IMR-90 (cell line): ENCODE data around the gene PUM2. TPM values are rescaled to one million over a fixed set of nuclear protein-coding genes. Genes with fewer than 3 reads are reported as not detected.

Source experiments
- ATAC-seq: fragments of 200-7000 bp; cut with Tn5 transposase; 2 replicates; pipeline ENCODE4 v1.9.1; 2020; ENCODE audit warnings: low read depth, mild to moderate bottlenecking, moderate library complexity
- BruUV-seq: library from RNA; stranded (reverse); fragments of 400-500 nt; replicated peaks from 2 replicates; lab custom pipeline; 2021; lab: Mats Ljungman, UMichigan
- CTCF ChIA-PET: fragments of 300-600 bp; formaldehyde crosslinking; extraction: SDS; loops from one replicate; lab custom pipeline; 2021; ENCODE audit warnings: antibody characterized with exemption; lab: Yijun Ruan, JAX
- POLR2A ChIA-PET: fragments of 300-600 bp; sonication (Branson Sonifier 250); formaldehyde crosslinking; loops from one replicate; lab custom pipeline; 2022; ENCODE audit warnings: antibody characterized with exemption; ENCODE audit not compliant: unreplicated experiment; lab: Charles Lee
- DNase-seq: peaks from one replicate; pipeline ENCODE4 v3.0.0; 2013
- H2AFZ ChIP-seq: replicated peaks from 2 replicates; pipeline ENCODE3; 2013; ENCODE audit warnings: low read length, mild to moderate bottlenecking; ENCODE audit not compliant: poor library complexity
- H2AK5ac ChIP-seq: 2 replicates; pipeline ENCODE4 v1.6.1; 2013; ENCODE audit warnings: low read depth, low read length, inconsistent platforms
- H2AK9ac ChIP-seq: replicated peaks from 2 replicates; pipeline ENCODE3; 2013; ENCODE audit warnings: mild to moderate bottlenecking, low read depth, low read length, moderate library complexity; ENCODE audit not compliant: poor library complexity
- H2BK120ac ChIP-seq: 2 replicates; pipeline ENCODE4 v1.6.1; 2013; ENCODE audit warnings: low read depth, low read length, inconsistent platforms
- H2BK15ac ChIP-seq: 3 replicates; pipeline ENCODE4 v1.6.1; 2013; ENCODE audit warnings: low read depth, low read length, inconsistent platforms
- H2BK20ac ChIP-seq: 2 replicates; pipeline ENCODE4 v1.6.1; 2013; ENCODE audit warnings: low read depth, mild to moderate bottlenecking, inconsistent platforms, low read length, moderate library complexity
- H2BK5ac ChIP-seq: 2 replicates; pipeline ENCODE4 v1.6.1; 2013; ENCODE audit warnings: mild to moderate bottlenecking, low read depth, low read length, inconsistent platforms; ENCODE audit not compliant: poor library complexity, severe bottlenecking
- H3K14ac ChIP-seq: replicated peaks from 2 replicates; pipeline ENCODE4 v1.6.1; 2013; ENCODE audit warnings: low read depth, low read length, inconsistent platforms
- H3K18ac ChIP-seq: 2 replicates; pipeline ENCODE4 v1.6.1; 2013; ENCODE audit warnings: low read depth, low read length, control low read depth
- H3K23ac ChIP-seq: 2 replicates; pipeline ENCODE4 v1.6.1; 2013; ENCODE audit warnings: low read depth, low read length, inconsistent platforms
- H3K27ac ChIP-seq: 2 replicates; pipeline ENCODE4 v1.5.1; 2013; ENCODE audit warnings: mild to moderate bottlenecking, control low read depth, low read length; ENCODE audit not compliant: insufficient read depth
- H3K27me3 ChIP-seq: 2 replicates; pipeline ENCODE4 v1.6.1; 2013; ENCODE audit warnings: low read length; ENCODE audit not compliant: control insufficient read depth, insufficient read depth
- H3K36me3 ChIP-seq: 2 replicates; pipeline ENCODE4 v1.6.1; 2013; ENCODE audit warnings: low read length, mixed read lengths; ENCODE audit not compliant: control insufficient read depth, insufficient read depth
- H3K4ac ChIP-seq: 2 replicates; pipeline ENCODE4 v1.6.1; 2013; ENCODE audit warnings: low read depth, low read length, inconsistent platforms
- H3K4me1 ChIP-seq: 2 replicates; pipeline ENCODE4 v1.6.1; 2013; ENCODE audit warnings: low read length, mixed read lengths; ENCODE audit not compliant: control insufficient read depth, insufficient read depth
- H3K4me2 ChIP-seq: 2 replicates; pipeline ENCODE4 v1.6.1; 2013; ENCODE audit warnings: low read depth, mild to moderate bottlenecking, control low read depth, low read length, moderate library complexity
- H3K4me3 ChIP-seq: 2 replicates; pipeline ENCODE4 v1.5.1; 2013; ENCODE audit warnings: low read depth, mild to moderate bottlenecking, control low read depth, low read length, moderate library complexity; ENCODE audit not compliant: insufficient read depth
- H3K56ac ChIP-seq: 2 replicates; pipeline ENCODE4 v1.6.1; 2013; ENCODE audit warnings: low read length, inconsistent platforms; ENCODE audit not compliant: insufficient read depth; ENCODE audit errors: extremely low read depth
- H3K79me1 ChIP-seq, 2 experiments: 2 replicates each; pipeline ENCODE4 v1.6.1; 2013; ENCODE audit warnings: low read length in 2 of 2, inconsistent platforms in 1 of 2, low read depth in 1 of 2
- H3K9ac ChIP-seq: 2 replicates; pipeline ENCODE4 v1.6.1; 2013; ENCODE audit warnings: low read depth, low read length, control low read depth
- H3K9me1 ChIP-seq: 2 replicates; pipeline ENCODE4 v1.6.1; 2013; ENCODE audit warnings: low read length, inconsistent platforms; ENCODE audit not compliant: insufficient read depth
- H3K9me3 ChIP-seq: 2 replicates; pipeline ENCODE4 v1.6.1; 2013; ENCODE audit warnings: low read length; ENCODE audit not compliant: control insufficient read depth, insufficient read depth
- H4K20me1 ChIP-seq: 2 replicates; pipeline ENCODE4 v1.6.1; 2013; ENCODE audit warnings: low read length, inconsistent platforms; ENCODE audit not compliant: insufficient read depth
- H4K5ac ChIP-seq: 2 replicates; pipeline ENCODE4 v1.6.1; 2013; ENCODE audit warnings: mild to moderate bottlenecking, low read depth, low read length, control low read depth
- H4K8ac ChIP-seq, 2 experiments: 2 replicates each; pipeline ENCODE4 v1.6.1; 2013; ENCODE audit warnings: low read depth in 2 of 2, low read length in 2 of 2, control low read depth in 1 of 2, inconsistent platforms in 1 of 2
- H4K91ac ChIP-seq: 2 replicates; pipeline ENCODE4 v1.6.1; 2013; ENCODE audit warnings: low read depth, low read length, inconsistent platforms; ENCODE audit not compliant: insufficient read depth
- BHLHE40 ChIP-seq: fragments of 150-350 bp; IDR thresholded peaks from 2 replicates; pipeline ENCODE4 v1.6.1; 2016; ENCODE audit warnings: mild to moderate bottlenecking, low read depth, low read length
- CHD1 ChIP-seq: IDR thresholded peaks from 2 replicates; pipeline ENCODE4 v1.6.1; 2012; ENCODE audit warnings: low read depth, low read length, improper control_type of control experiment
- ELK1 ChIP-seq: fragments of 150-350 bp; IDR thresholded peaks from 2 replicates; pipeline ENCODE4 v1.6.1; 2016; ENCODE audit warnings: low read depth, mild to moderate bottlenecking, low read length, moderate library complexity, borderline replicate concordance
- MAFK ChIP-seq: IDR thresholded peaks from 2 replicates; pipeline ENCODE4 v1.6.1; 2012; ENCODE audit warnings: low read depth, low read length, improper control_type of control experiment
- MAZ ChIP-seq: IDR thresholded peaks from 2 replicates; pipeline ENCODE4 v1.6.1; 2012; ENCODE audit warnings: low read depth, mild to moderate bottlenecking, low read length, improper control_type of control experiment, moderate library complexity, borderline replicate concordance
- MXI1 ChIP-seq: IDR thresholded peaks from 2 replicates; pipeline ENCODE4 v1.6.1; 2012; ENCODE audit warnings: low read depth, mild to moderate bottlenecking, low read length, moderate library complexity, borderline replicate concordance
- NFE2L2 ChIP-seq: fragments of 150-350 bp; IDR thresholded peaks from 2 replicates; pipeline ENCODE4 v1.6.1; 2016; ENCODE audit warnings: low read depth, mild to moderate bottlenecking, low read length
- POLR2A ChIP-seq: IDR thresholded peaks from 2 replicates; pipeline ENCODE4 v1.6.1; 2012; ENCODE audit warnings: mild to moderate bottlenecking, low read depth, low read length
- RAD21 ChIP-seq: IDR thresholded peaks from 2 replicates; pipeline ENCODE4 v1.6.1; 2012; ENCODE audit warnings: low read length, improper control_type of control experiment
- RCOR1 ChIP-seq: IDR thresholded peaks from 2 replicates; pipeline ENCODE4 v1.6.1; 2012; ENCODE audit warnings: mild to moderate bottlenecking, low read length, improper control_type of control experiment; ENCODE audit not compliant: insufficient replicate concordance
- RFX5 ChIP-seq: IDR thresholded peaks from 2 replicates; pipeline ENCODE4 v1.8.0; 2012; ENCODE audit warnings: low read depth, mild to moderate bottlenecking, low read length, moderate library complexity
- SMC3 ChIP-seq: fragments of 150-350 bp; IDR thresholded peaks from 2 replicates; pipeline ENCODE4 v1.6.1; 2016; ENCODE audit warnings: low read depth, mild to moderate bottlenecking, antibody characterized with exemption, low read length, moderate library complexity
- USF2 ChIP-seq: fragments of 150-350 bp; IDR thresholded peaks from 2 replicates; pipeline ENCODE4 v1.6.1; 2017; ENCODE audit warnings: mild to moderate bottlenecking, antibody characterized with exemption, low read length, low read depth
- WGBS, 2 experiments: methylation state at CpG; one replicate each; pipeline versions ENCODE4 v1.1.5 to v1.1.7; 2013; ENCODE audit warnings: missing lambda C conversion rate in 2 of 2; ENCODE audit not compliant: insufficient read length in 1 of 2; ENCODE audit errors: extremely low coverage in 2 of 2; 5-methylcytosine and 5-hydroxymethylcytosine counted together
- dilution Hi-C: fragments of 300-500 bp; cut with HindIII; formaldehyde crosslinking; loops from one replicate; pipeline ENCODE4 v1.14.3; 2018; ENCODE audit warnings: low sequenced_read_pairs; ENCODE audit not compliant: unreplicated experiment
- in situ Hi-C: fragments of 300-500 bp; cut with MboI; formaldehyde crosslinking; loops from 3 replicates; pipeline ENCODE4 v1.14.3; 2019; ENCODE audit warnings: low sequenced_read_pairs, inconsistent platforms, mixed read lengths
- intact Hi-C: fragments of 100-400 bp; cut with micrococcal nuclease; formaldehyde crosslinking; loops from 2 replicates; pipeline ENCODE4 v1.10.0; 2022
- polyA plus RNA-seq, 3 experiments: library from polyadenylated mRNA; depleted of rRNA; stranded (reverse); fragments of >200 nt; gene quantifications; 2 replicates each; pipeline ENCODE4 v1.2.3, GENCODE V29; 2012; ENCODE audit warnings: low replicate concordance in 1 of 3
- total RNA-seq: library from RNA; depleted of rRNA; stranded (reverse); fragments of >200 nt; gene quantifications from 2 replicates; pipeline ENCODE4 v1.2.3, GENCODE V29; 2012

Gene PUM2
- total and polyA plus RNA-seq, 2 of the 4 experiments (the other 2 are of a cell fraction) = 18.8 to 38.4 TPM

GRCh38 chr2:20225294-20226151, 125.1 kb downstream of the PUM2 start:
- H3K56ac ChIP-seq = no peak overlapping the region
- in situ Hi-C loops (no loop called here), intact Hi-C loops (loop anchor here (1.0 to 2.0 kb wide), 2 partner anchors 90 to 119 kb away; no protein-coding TSS in a partner anchor), dilution Hi-C loops (no loop called here)
- H3K4me1 ChIP-seq = peaks cover 21% of the 10 kb centered on the region
- POLR2A ChIA-PET = no interaction called here
- H3K9me3 ChIP-seq = 0 out of 2 replicates have a peak, but pooled peaks cover 2% of the 10 kb centered on the region
- H3K79me1 ChIP-seq = peaks cover 0 to 20% of the 10 kb centered on the region in 2 experiments; a peak in 2 of 4 replicates
- no peak overlapping the region; a peak in 1 of 4 replicates for H4K8ac ChIP-seq
- no peak overlapping the region; the same call in 1 of the 2 replicates for H2BK120ac ChIP-seq
- H3K23ac ChIP-seq = no peak overlapping the region
- H4K5ac ChIP-seq = no peak overlapping the region
- peak overlapping the region; percentile 62 for H3K4me3 ChIP-seq
- H3K4ac ChIP-seq = no peak overlapping the region; the same call in 1 of the 2 replicates
- H3K14ac ChIP-seq = no peak overlapping the region
- DNase-seq = peak; percentile 50
- peak overlapping the region; percentile 97 for H2AFZ ChIP-seq
- H3K18ac ChIP-seq = no peak overlapping the region
- no peak overlapping the region for H2BK15ac ChIP-seq
- no peaks in the 10 kb centered on the region for H4K20me1 ChIP-seq
- no peak overlapping the region for H3K9ac ChIP-seq
- H2AK5ac ChIP-seq = no peak overlapping the region
- H3K9me1 ChIP-seq = peaks cover 7% of the 10 kb centered on the region
- no peak overlapping the region for H2BK5ac ChIP-seq
- H3K27me3 ChIP-seq = no peaks in the 10 kb centered on the region
- H3K27ac ChIP-seq = no peak overlapping the region
- CTCF ChIA-PET = interaction anchor here (0.6 to 2.2 kb wide), 8 partner anchors 14 to 263 kb away, joined by 3 to 10 read pairs (median 4); no protein-coding TSS in a partner anchor
- H2BK20ac ChIP-seq = no peak overlapping the region
- no peak overlapping the region for H4K91ac ChIP-seq
- peak overlapping the region; percentile 51 for H3K4me2 ChIP-seq
- 12% methylated on average over 30 of the region's 66 CpGs; no CpG with 5 or more reads in 1 of the 2 experiments for WGBS, 2 experiments
- H2AK9ac ChIP-seq = peak overlapping the region; percentile 58
- no TSS peak for BruUV-seq
- ATAC-seq = peak; percentile 50
- no peaks in the 10 kb centered on the region for H3K36me3 ChIP-seq
- no peak for TF ChIP-seq RFX5
- no peak; the same call in 1 of the 2 replicates for TF ChIP-seq MXI1
- TF ChIP-seq RAD21 = peak; percentile 65
- TF ChIP-seq POLR2A = no peak
- peak; percentile 62; the same call in 1 of the 2 replicates for TF ChIP-seq MAZ
- TF ChIP-seq CHD1 = no peak
- no peak for TF ChIP-seq NFE2L2
- TF ChIP-seq BHLHE40 = no peak
- TF ChIP-seq RCOR1 = no peak
- TF ChIP-seq ELK1 = no peak
- no peak for TF ChIP-seq MAFK
- no peak for TF ChIP-seq USF2
- TF ChIP-seq SMC3 = peak; percentile 54
